ENCODE data around the gene KRT77.

The KRT77 gene

DNA sequence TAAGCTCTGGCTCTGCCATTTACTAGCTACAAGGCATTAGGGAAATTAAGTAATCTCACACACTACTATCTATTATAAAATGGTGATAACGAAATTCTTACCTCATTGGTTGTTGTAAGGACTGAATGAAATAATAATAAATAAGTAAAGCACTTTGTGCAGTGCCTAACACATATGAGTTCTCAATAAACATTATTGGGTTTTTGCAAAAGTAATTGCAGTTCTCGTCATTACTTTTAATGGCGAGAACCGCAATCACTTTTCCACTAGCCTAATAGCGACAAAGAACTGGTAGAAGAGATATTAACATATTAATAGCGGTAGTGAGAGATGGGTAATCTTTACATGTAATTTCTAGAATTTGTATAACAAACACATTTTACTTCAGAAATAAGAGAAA is 9.2 kb downstream of the KRT77 start:
- Histone ChIP-seq H3K4me1 (ENCODE audit: control insufficient read depth, insufficient read depth, low read length, unreplicated experiment) (no peaks in the 10 kb centered on the region), H3K27me3 (ENCODE audit: insufficient read depth, low read length) (peaks cover 96% of the 10 kb centered on the region), H3K36me3 (ENCODE audit: insufficient read depth, low read length) (no peaks in the 10 kb centered on the region), H3K4me3 (ENCODE audit: low read depth, low read length) (no peak overlapping the region), H3K27ac (ENCODE audit: low read depth, low read length) (no peak overlapping the region), H2AFZ (ENCODE audit: low read length, unreplicated experiment) (no peak overlapping the region), H3K79me2 (ENCODE audit: control insufficient read depth, insufficient read depth, low read length, unreplicated experiment) (no peaks in the 10 kb centered on the region)

DNA sequence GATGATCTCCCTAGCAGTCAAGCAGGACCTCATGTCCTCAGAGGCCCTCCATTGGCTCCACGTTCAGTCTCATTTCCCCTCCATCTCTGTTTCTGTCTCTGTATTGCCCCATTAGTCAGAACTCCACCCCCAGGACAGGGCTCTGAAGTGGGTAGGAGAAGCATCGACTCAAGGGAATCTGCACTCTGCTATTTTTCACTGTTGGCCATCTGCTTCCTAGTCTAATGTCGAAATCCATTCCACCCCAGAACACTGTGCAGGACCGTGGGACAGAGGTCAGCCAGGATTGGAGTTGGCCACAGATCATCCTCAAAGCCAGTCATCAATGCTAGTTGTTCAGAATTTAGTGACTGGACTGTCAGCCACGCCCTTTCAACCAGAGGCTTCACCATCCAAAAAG is 10.1 kb downstream of the KRT77 start:
- no peak overlapping the region for H3K4me3 ChIP-seq (ENCODE audit: low read depth, low read length)
- no peaks in the 10 kb centered on the region for H3K36me3 ChIP-seq (ENCODE audit: insufficient read depth, low read length)
- H2AFZ ChIP-seq (ENCODE audit: low read length, unreplicated experiment), result no peak overlapping the region
- no peaks in the 10 kb centered on the region for H3K79me2 ChIP-seq (ENCODE audit: control insufficient read depth, insufficient read depth, low read length, unreplicated experiment)
- H3K27ac ChIP-seq (ENCODE audit: low read depth, low read length), result no peak overlapping the region
- H3K27me3 ChIP-seq (ENCODE audit: insufficient read depth, low read length), result peaks cover 96% of the 10 kb centered on the region
- no peaks in the 10 kb centered on the region for H3K4me1 ChIP-seq (ENCODE audit: control insufficient read depth, insufficient read depth, low read length, unreplicated experiment)

DNA sequence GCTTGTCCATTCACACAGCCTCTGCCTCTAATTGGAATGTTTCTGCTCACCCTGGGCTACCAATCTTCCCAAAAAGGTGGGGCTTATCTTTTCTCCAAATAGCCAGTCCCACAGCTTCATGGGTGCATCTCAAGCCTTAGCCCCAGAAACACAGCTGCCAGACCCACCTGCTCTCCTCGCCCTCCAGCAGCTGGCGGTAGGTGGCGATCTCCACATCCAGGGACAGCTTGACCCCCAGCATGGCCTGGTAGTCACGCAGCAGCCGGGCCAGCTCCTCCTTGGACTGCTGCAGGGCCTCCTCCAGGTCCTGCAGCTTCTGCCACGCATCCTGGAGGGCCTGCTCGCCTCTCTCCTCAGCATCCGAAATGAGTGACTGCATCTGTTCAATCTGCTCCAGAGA is 11.1 kb downstream of the KRT77 start:
- no peaks in the 10 kb centered on the region for H3K79me2 ChIP-seq (ENCODE audit: control insufficient read depth, insufficient read depth, low read length, unreplicated experiment)
- H3K4me1 ChIP-seq (ENCODE audit: control insufficient read depth, insufficient read depth, low read length, unreplicated experiment), result no peaks in the 10 kb centered on the region
- no peak overlapping the region for H2AFZ ChIP-seq (ENCODE audit: low read length, unreplicated experiment)
- no peak overlapping the region for H3K27ac ChIP-seq (ENCODE audit: low read depth, low read length)
- peaks cover 96% of the 10 kb centered on the region for H3K27me3 ChIP-seq (ENCODE audit: insufficient read depth, low read length)
- no peaks in the 10 kb centered on the region for H3K36me3 ChIP-seq (ENCODE audit: insufficient read depth, low read length)
- H3K4me3 ChIP-seq (ENCODE audit: low read depth, low read length), result no peak overlapping the region

DNA sequence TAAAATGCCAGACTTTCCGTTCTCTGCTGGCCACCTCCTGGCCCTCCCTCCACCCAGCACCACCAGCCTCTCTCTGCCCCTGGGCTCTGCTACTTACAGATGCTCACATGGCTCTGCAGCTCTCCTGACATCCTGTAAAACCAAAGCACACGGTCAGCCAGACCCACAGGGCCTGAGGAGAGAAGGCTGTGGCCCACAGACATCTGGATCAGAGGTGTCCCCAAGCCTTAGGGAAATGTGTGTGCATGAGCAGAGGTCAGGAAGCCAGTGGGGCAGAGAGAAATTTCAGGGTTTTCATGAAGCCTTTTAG is 11.5 kb downstream of the KRT77 start:
- Histone ChIP-seq H3K4me1 (ENCODE audit: control insufficient read depth, insufficient read depth, low read length, unreplicated experiment) (no peaks in the 10 kb centered on the region), H2AFZ (ENCODE audit: low read length, unreplicated experiment) (no peak overlapping the region), H3K27ac (ENCODE audit: low read depth, low read length) (no peak overlapping the region), H3K36me3 (ENCODE audit: insufficient read depth, low read length) (no peaks in the 10 kb centered on the region), H3K79me2 (ENCODE audit: control insufficient read depth, insufficient read depth, low read length, unreplicated experiment) (no peaks in the 10 kb centered on the region), H3K27me3 (ENCODE audit: insufficient read depth, low read length) (peaks cover 96% of the 10 kb centered on the region), H3K4me3 (ENCODE audit: low read depth, low read length) (no peak overlapping the region)

DNA sequence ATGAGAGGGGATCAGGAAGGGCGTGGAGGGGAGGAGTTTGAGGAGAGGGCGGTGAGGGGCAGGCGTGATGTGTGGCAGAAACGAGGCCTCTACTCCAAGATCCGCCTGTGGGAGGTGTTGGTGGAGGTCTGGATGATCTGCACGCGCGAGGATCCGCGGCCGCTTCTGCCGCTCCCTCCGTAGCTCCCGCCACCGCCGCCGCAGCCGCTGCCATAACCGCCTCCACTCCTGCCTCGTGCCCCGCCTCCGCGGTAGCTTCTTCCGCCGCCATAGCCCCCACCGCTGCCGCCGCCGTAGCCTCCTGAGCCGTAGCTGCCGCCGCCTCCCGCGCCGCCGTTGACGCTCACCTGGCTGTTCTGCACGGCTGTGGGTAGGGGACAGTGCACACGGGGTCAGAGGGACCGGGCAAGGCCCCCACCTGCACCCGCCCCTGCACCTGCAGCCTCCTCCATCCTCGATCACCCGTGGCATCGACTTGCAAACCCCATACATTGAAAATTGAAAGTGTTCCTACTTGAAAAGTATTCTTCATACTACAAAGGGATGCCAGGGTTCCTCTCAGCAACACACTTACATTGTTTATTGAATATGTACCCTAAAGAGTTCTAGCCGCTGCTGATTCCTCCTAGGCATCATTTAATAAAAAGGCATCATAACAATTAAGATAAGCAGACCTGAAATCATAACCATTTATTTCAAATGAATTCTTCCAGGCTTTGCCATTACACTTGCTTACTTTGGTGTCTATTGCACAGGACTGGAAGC is 12.1 kb downstream of the KRT77 start:
- Histone ChIP-seq H2AFZ (ENCODE audit: low read length, unreplicated experiment) (no peak overlapping the region), H3K27ac (ENCODE audit: low read depth, low read length) (no peak overlapping the region), H3K79me2 (ENCODE audit: control insufficient read depth, insufficient read depth, low read length, unreplicated experiment) (no peaks in the 10 kb centered on the region), H3K27me3 (ENCODE audit: insufficient read depth, low read length) (peaks cover 97% of the 10 kb centered on the region), H3K4me1 (ENCODE audit: control insufficient read depth, insufficient read depth, low read length, unreplicated experiment) (no peaks in the 10 kb centered on the region), H3K4me3 (ENCODE audit: low read depth, low read length) (peak overlapping the region; percentile 57), H3K36me3 (ENCODE audit: insufficient read depth, low read length) (no peaks in the 10 kb centered on the region)

DNA sequence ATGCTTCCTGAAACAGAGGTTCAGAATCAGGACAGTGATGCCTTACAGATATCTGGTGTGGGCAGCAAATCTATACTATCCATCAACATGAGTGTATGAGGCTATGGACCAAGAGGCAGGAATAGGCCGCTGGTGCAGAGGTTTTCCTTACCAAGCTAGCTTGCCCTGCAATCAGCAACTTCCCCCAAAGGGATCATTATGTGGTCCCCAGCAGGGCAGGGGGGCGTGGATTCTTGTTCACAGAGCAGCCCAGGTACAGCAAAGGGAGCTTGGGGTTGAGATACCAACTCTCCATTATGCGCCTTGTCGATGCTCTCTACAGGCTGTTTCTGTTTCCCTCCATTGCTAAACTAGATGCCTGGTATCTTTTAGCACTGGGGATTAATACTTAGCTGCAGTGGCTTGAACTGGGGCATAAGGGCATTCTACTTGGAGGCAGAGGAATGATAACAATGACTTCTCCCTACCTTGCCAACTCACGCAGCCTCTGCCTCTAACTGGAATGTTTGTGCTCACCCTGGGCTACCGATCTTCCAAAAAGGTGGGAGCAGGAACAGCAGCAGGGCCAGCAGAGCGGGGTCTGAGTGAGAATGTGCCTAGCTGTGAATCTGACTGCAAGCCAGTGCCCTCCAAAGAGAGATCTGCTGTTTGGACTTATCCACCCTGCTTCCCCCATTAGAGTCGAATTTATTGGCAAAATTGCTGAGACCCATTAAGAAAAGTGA is 12.8 kb downstream of the KRT77 start:
- H3K36me3 ChIP-seq (ENCODE audit: insufficient read depth, low read length), result no peaks in the 10 kb centered on the region
- H3K4me1 ChIP-seq (ENCODE audit: control insufficient read depth, insufficient read depth, low read length, unreplicated experiment), result no peaks in the 10 kb centered on the region
- no peaks in the 10 kb centered on the region for H3K79me2 ChIP-seq (ENCODE audit: control insufficient read depth, insufficient read depth, low read length, unreplicated experiment)
- H3K27me3 ChIP-seq (ENCODE audit: insufficient read depth, low read length), result peaks cover 97% of the 10 kb centered on the region
- no peak overlapping the region for H2AFZ ChIP-seq (ENCODE audit: low read length, unreplicated experiment)
- peak overlapping the region; percentile 57; the same call in 1 of the 2 replicates for H3K4me3 ChIP-seq (ENCODE audit: low read depth, low read length)
- no peak overlapping the region for H3K27ac ChIP-seq (ENCODE audit: low read depth, low read length)

DNA sequence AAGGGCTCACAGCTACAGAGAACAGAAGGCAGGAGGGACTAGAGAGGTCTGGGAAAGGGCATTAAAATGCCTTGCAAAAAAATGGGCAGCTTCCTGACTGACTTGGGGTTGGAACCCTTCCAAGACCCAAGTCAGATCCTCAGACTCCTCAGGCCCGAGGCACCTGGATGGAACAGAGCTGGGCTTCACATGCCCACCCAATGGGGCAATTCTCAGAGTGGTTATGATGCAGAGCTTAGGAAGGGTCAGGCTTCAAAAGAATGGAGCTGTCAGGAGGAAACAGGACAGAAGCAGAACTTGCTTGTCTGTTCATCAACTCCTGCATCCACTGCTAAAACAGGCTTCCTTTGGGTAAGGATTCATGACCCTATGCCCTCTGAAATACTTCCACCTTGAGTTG is 13.4 kb downstream of the KRT77 start:
- Histone ChIP-seq H3K79me2 (ENCODE audit: control insufficient read depth, insufficient read depth, low read length, unreplicated experiment) (no peaks in the 10 kb centered on the region), H3K27me3 (ENCODE audit: insufficient read depth, low read length) (peaks cover 97% of the 10 kb centered on the region), H3K27ac (ENCODE audit: low read depth, low read length) (no peak overlapping the region), H3K4me1 (ENCODE audit: control insufficient read depth, insufficient read depth, low read length, unreplicated experiment) (no peaks in the 10 kb centered on the region), H2AFZ (ENCODE audit: low read length, unreplicated experiment) (no peak overlapping the region), H3K4me3 (ENCODE audit: low read depth, low read length) (no peak overlapping the region), H3K36me3 (ENCODE audit: insufficient read depth, low read length) (no peaks in the 10 kb centered on the region)

DNA sequence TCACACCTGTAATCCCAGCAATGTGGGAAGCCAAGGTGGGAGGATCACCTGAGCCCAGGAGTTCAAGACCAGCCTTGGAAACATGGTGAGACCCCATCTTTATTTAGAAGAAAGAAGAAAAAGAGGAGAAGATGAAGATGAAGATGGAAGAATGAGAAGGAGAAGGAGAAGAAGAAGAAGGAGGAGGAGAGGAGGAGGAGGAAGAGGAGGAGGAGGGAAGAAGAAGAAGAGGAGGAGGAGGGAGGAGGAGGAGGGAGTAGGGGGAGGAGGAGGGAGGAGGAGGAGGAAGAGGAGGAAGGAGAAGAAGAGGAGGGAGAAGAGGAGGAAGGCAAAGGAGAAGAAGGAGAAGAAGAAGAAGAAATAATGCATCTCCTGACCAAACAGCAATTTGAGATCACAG is 14.1 kb downstream of the KRT77 start:
- Histone ChIP-seq H3K4me3 (ENCODE audit: low read depth, low read length) (no peak overlapping the region), H3K4me1 (ENCODE audit: control insufficient read depth, insufficient read depth, low read length, unreplicated experiment) (no peaks in the 10 kb centered on the region), H3K79me2 (ENCODE audit: control insufficient read depth, insufficient read depth, low read length, unreplicated experiment) (no peaks in the 10 kb centered on the region), H3K27me3 (ENCODE audit: insufficient read depth, low read length) (peaks cover 97% of the 10 kb centered on the region), H3K27ac (ENCODE audit: low read depth, low read length) (no peak overlapping the region), H2AFZ (ENCODE audit: low read length, unreplicated experiment) (no peak overlapping the region), H3K36me3 (ENCODE audit: insufficient read depth, low read length) (no peaks in the 10 kb centered on the region)

DNA sequence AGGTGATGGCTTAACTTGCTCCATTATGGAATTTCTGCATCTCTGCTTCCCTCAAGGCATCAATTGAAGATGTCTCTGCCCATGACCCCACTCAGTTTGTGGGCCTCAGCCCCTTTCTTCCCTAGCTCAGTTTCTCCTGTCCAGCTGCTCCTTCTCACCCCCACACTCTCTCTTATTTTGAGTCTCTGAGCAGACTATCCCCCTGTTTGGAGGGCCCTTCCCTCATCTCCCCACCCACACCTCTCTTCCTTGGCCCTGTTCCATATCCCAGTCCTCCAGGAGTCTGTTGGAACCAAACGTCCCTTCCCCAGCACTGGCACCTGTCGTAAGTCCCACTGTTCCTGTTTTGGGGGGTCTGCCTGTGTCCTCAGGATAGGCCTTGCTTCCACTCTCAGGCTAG is 14.8 kb downstream of the KRT77 start:
- no peaks in the 10 kb centered on the region for H3K79me2 ChIP-seq (ENCODE audit: control insufficient read depth, insufficient read depth, low read length, unreplicated experiment)
- H3K27ac ChIP-seq (ENCODE audit: low read depth, low read length), result no peak overlapping the region
- H3K36me3 ChIP-seq (ENCODE audit: insufficient read depth, low read length), result no peaks in the 10 kb centered on the region
- no peak overlapping the region for H3K4me3 ChIP-seq (ENCODE audit: low read depth, low read length)
- H2AFZ ChIP-seq (ENCODE audit: low read length, unreplicated experiment), result no peak overlapping the region
- peaks cover 99% of the 10 kb centered on the region for H3K27me3 ChIP-seq (ENCODE audit: insufficient read depth, low read length)
- H3K4me1 ChIP-seq (ENCODE audit: control insufficient read depth, insufficient read depth, low read length, unreplicated experiment), result no peaks in the 10 kb centered on the region

DNA sequence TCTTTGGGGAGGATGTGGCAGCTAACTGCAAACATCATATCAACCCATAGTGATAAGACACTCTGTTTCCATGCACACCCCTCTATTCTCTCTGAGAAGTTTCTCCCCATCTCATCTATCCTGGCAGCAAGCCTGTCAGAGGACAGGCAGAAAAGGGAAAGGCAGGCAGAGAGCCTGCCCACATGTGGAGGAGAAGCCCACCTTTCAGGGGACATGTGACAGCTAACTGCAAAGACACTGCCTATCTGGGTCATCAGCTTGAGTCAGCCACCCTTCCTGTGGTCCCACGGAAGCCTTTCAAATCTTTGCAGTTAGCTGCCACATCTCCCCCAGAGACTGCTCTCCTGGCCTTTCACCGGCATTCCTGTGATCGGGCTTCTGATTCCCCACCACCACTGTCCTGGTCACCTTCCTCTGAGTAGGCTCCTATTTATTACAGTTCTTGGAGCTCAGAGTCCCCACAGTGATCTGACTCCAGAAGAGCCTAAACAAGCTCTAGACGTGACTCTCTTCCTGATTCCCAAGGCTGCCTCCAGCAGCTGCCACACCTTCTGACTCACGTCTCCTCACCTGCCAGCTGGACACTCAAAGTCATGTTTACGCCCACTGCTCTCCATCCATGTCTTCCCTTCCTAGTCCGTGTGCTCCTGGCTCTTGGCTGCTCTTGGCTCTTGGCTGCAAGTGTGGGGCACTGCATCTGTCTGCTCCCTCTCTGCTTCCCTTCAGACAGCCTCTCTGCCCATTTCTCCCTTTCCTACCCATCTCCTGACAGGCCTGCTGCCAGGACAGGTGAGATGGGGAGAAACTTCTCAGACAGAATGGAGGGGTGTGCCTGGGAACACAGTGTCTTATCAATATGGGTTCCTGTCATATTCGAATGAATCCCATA is 15.6 kb downstream of the KRT77 start:
- H3K79me2 ChIP-seq (ENCODE audit: control insufficient read depth, insufficient read depth, low read length, unreplicated experiment), result no peaks in the 10 kb centered on the region
- no peak overlapping the region for H3K4me3 ChIP-seq (ENCODE audit: low read depth, low read length)
- H3K27ac ChIP-seq (ENCODE audit: low read depth, low read length), result no peak overlapping the region
- no peaks in the 10 kb centered on the region for H3K36me3 ChIP-seq (ENCODE audit: insufficient read depth, low read length)
- no peaks in the 10 kb centered on the region for H3K4me1 ChIP-seq (ENCODE audit: control insufficient read depth, insufficient read depth, low read length, unreplicated experiment)
- H2AFZ ChIP-seq (ENCODE audit: low read length, unreplicated experiment), result no peak overlapping the region
- H3K27me3 ChIP-seq (ENCODE audit: insufficient read depth, low read length), result peaks cover 99% of the 10 kb centered on the region
